H9 (cell line): Measurements from ENCODE around the gene TOGARAM1. TPM values are rescaled to one million over a fixed set of nuclear protein-coding genes. Genes with fewer than 3 reads are reported as not detected.

Experiments
- DNase-seq: peaks from one replicate; pipeline ENCODE4 v3.0.0-alpha.2; 2017
- H2AFZ ChIP-seq: one replicate; pipeline ENCODE4 v1.6.1; 2013; ENCODE audit warnings: mild to moderate bottlenecking, low read length, control low read depth, moderate library complexity
- H2AK5ac ChIP-seq: 2 replicates; pipeline ENCODE4 v1.6.1; 2013; ENCODE audit warnings: low read length, control low read depth, mixed read lengths; ENCODE audit not compliant: insufficient read length
- H2BK120ac ChIP-seq: one replicate; pipeline ENCODE4 v1.6.1; 2013; ENCODE audit warnings: low read depth, mild to moderate bottlenecking, low read length, control low read depth, inconsistent platforms; ENCODE audit not compliant: poor library complexity, severe bottlenecking
- H2BK12ac ChIP-seq: 2 replicates; pipeline ENCODE4 v1.6.1; 2013; ENCODE audit warnings: low read length, control low read depth, mixed read lengths, low read depth; ENCODE audit not compliant: insufficient read length
- H2BK15ac ChIP-seq: 2 replicates; pipeline ENCODE4 v1.6.1; 2013; ENCODE audit warnings: low read depth, low read length, control low read depth
- H2BK20ac ChIP-seq: one replicate; pipeline ENCODE4 v1.6.1; 2013; ENCODE audit warnings: low read depth, mild to moderate bottlenecking, low read length, control low read depth, inconsistent platforms; ENCODE audit not compliant: poor library complexity, severe bottlenecking
- H2BK5ac ChIP-seq: 2 replicates; pipeline ENCODE4 v1.6.1; 2013; ENCODE audit warnings: low read length, control low read depth, mixed read lengths; ENCODE audit not compliant: insufficient read length
- H3K14ac ChIP-seq: 2 replicates; pipeline ENCODE4 v1.6.1; 2013; ENCODE audit warnings: low read length, control low read depth; ENCODE audit not compliant: insufficient read depth
- H3K18ac ChIP-seq: 2 replicates; pipeline ENCODE4 v1.6.1; 2013; ENCODE audit warnings: low read depth, mild to moderate bottlenecking, mixed read lengths, low read length, control low read depth; ENCODE audit not compliant: insufficient read length
- H3K23ac ChIP-seq: 2 replicates; pipeline ENCODE4 v1.6.1; 2013; ENCODE audit warnings: low read length, control low read depth, mixed read lengths, low read depth; ENCODE audit not compliant: insufficient read length
- H3K23me2 ChIP-seq: 2 replicates; pipeline ENCODE4 v1.6.1; 2013; ENCODE audit warnings: low read depth, mild to moderate bottlenecking, mixed read lengths, low read length, control low read depth; ENCODE audit not compliant: insufficient read length, poor library complexity, severe bottlenecking
- H3K27ac ChIP-seq: 2 replicates; pipeline ENCODE4 v1.5.1; 2013; ENCODE audit warnings: low read length, control low read depth, mixed read lengths, low read depth; ENCODE audit not compliant: insufficient read length
- H3K27me3 ChIP-seq: 2 replicates; pipeline ENCODE4 v1.6.1; 2013; ENCODE audit warnings: low read length, control low read depth, inconsistent platforms; ENCODE audit not compliant: insufficient read depth
- H3K4ac ChIP-seq: 2 replicates; pipeline ENCODE4 v1.6.1; 2013; ENCODE audit warnings: low read depth, mild to moderate bottlenecking, control low read depth, inconsistent platforms, low read length, moderate library complexity
- H3K4me1 ChIP-seq: 2 replicates; pipeline ENCODE4 v1.6.1; 2013; ENCODE audit warnings: low read length, control low read depth, inconsistent platforms; ENCODE audit not compliant: insufficient read depth
- H3K4me2 ChIP-seq: 2 replicates; pipeline ENCODE4 v1.6.1; 2013; ENCODE audit warnings: low read length, control low read depth, mixed read lengths; ENCODE audit not compliant: insufficient read length, insufficient read depth
- H3K56ac ChIP-seq: 2 replicates; pipeline ENCODE4 v1.6.1; 2013; ENCODE audit warnings: low read depth, mild to moderate bottlenecking, mixed read lengths, low read length, control low read depth; ENCODE audit not compliant: insufficient read length
- H3K79me1 ChIP-seq: 2 replicates; pipeline ENCODE4 v1.6.1; 2013; ENCODE audit warnings: low read depth, mild to moderate bottlenecking, moderate library complexity, low read length, control low read depth, inconsistent platforms; ENCODE audit not compliant: insufficient read depth, poor library complexity, severe bottlenecking
- H3K79me2 ChIP-seq: 2 replicates; pipeline ENCODE4 v1.6.1; 2013; ENCODE audit warnings: low read length, control low read depth, inconsistent platforms; ENCODE audit not compliant: insufficient read depth
- H3K9ac ChIP-seq: 2 replicates; pipeline ENCODE4 v1.6.1; 2013; ENCODE audit warnings: low read length, control low read depth, mixed read lengths; ENCODE audit not compliant: insufficient read length; ENCODE audit errors: extremely low read depth
- H3K9me3 ChIP-seq: one replicate; pipeline ENCODE4 v1.6.1; 2013; ENCODE audit warnings: low read depth, low read length, inconsistent platforms; ENCODE audit not compliant: control insufficient read depth
- H3T11ph ChIP-seq: one replicate; pipeline ENCODE4 v1.6.1; 2013; ENCODE audit warnings: mild to moderate bottlenecking, low read length, control low read depth, inconsistent platforms
- H4K20me1 ChIP-seq: one replicate; pipeline ENCODE4 v1.6.1; 2013; ENCODE audit not compliant: control insufficient read depth, insufficient read length, insufficient read depth
- H4K5ac ChIP-seq: 2 replicates; pipeline ENCODE4 v1.6.1; 2013; ENCODE audit warnings: low read depth, mild to moderate bottlenecking, mixed read lengths, low read length, control low read depth; ENCODE audit not compliant: insufficient read length
- H4K8ac ChIP-seq: replicated peaks from 2 replicates; pipeline ENCODE4 v1.6.1; 2013; ENCODE audit warnings: low read length, control low read depth, mixed read lengths, low read depth; ENCODE audit not compliant: insufficient read length
- H4K91ac ChIP-seq: 2 replicates; pipeline ENCODE4 v1.6.1; 2013; ENCODE audit warnings: low read depth, mild to moderate bottlenecking, moderate library complexity, mixed read lengths, low read length, control low read depth; ENCODE audit not compliant: insufficient read length
- H3K27ac Mint-ChIP-seq, 3 experiments: 2 replicates in 2 of 3; 3 replicates in 1 of 3; pipeline ENCODE4 v1.8.0; 2020 to 2021; ENCODE audit warnings: mixed read lengths in 3 of 3, mild to moderate bottlenecking in 1 of 3, moderate library complexity in 1 of 3
- H3K27me3 Mint-ChIP-seq: 2 replicates; pipeline ENCODE4 v1.8.0; 2021; ENCODE audit warnings: low read depth, mild to moderate bottlenecking, moderate library complexity, mixed read lengths
- H3K36me3 Mint-ChIP-seq, 3 experiments: 2 replicates in 2 of 3; 3 replicates in 1 of 3; pipeline ENCODE4 v1.8.0; 2020 to 2021; ENCODE audit warnings: low read depth in 3 of 3, mixed read lengths in 3 of 3; ENCODE audit not compliant: insufficient read depth in 1 of 3
- H3K4me1 Mint-ChIP-seq, 2 experiments: 2 replicates each; pipeline ENCODE4 v1.8.0; 2020; ENCODE audit warnings: mixed read lengths in 2 of 2
- H3K4me3 Mint-ChIP-seq, 2 experiments: 2 replicates in 1 of 2; 3 replicates in 1 of 2; pipeline ENCODE4 v1.8.0; 2020 to 2021; ENCODE audit warnings: mild to moderate bottlenecking in 2 of 2, mixed read lengths in 2 of 2, moderate library complexity in 1 of 2
- H3K9me3 Mint-ChIP-seq, 2 experiments: 2 replicates in 1 of 2; 3 replicates in 1 of 2; pipeline ENCODE4 v1.8.0; 2020; ENCODE audit warnings: mild to moderate bottlenecking in 2 of 2, mixed read lengths in 2 of 2, moderate library complexity in 1 of 2
- WGBS: extraction: QIAGEN DNeasy Blood & Tissue Kit; methylation state at CpG from one replicate; pipeline ENCODE4 v1.1.7; 2013; ENCODE audit warnings: missing lambda C conversion rate, low lambda C conversion rate, mixed read lengths; ENCODE audit not compliant: insufficient read length; ENCODE audit errors: extremely low coverage; 5-methylcytosine and 5-hydroxymethylcytosine counted together
- total RNA-seq: library from RNA; stranded (reverse); gene quantifications from 2 replicates; pipeline ENCODE4 v1.2.1, GENCODE V29; 2021
- TF ChIP-seq, protein P1 (sequence below): fragments of 200-600 bp; sonication (generic); conservative IDR thresholded peaks from 3 replicates; pipeline ENCODE4 v1.8.0; 2021; ENCODE audit warnings: antibody characterized with exemption, mild to moderate bottlenecking

The TOGARAM1 gene
- total RNA-seq, 1 experiment from 2014 or later = 11.4 TPM

DNA sequence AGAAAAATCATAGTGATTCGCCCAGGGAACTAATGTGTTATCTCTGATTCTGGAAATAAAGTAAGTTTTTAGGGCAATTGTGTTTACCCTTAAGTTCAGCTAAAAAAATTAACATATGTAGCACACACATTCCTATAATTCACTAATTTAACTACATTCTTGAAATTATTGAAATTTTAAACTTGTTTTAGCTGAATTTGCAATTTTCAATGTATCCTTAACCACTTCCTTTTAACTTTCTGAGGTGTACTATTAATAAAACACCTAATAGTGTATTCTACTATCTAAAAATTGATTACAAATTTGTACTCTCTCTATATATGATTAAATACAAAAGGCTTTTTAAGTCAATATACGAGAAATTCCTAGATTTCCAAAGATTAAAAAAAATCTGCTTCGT, 2.5 kb upstream of the TOGARAM1 start:
- Histone ChIP-seq H3K9ac (no peak overlapping the region), H3K79me1 (no peaks in the 10 kb centered on the region), H2AFZ (no peak overlapping the region), H3K27ac (no peak overlapping the region), H3K18ac (no peak overlapping the region), H2BK5ac (no peak overlapping the region), H4K20me1 (no peaks in the 10 kb centered on the region), H4K8ac (no peak overlapping the region), H3K4ac (no peak overlapping the region), H3K23me2 (peaks cover 24% of the 10 kb centered on the region), H3K14ac (no peak overlapping the region), H3K27me3 (no peaks in the 10 kb centered on the region), H2BK12ac (no peak overlapping the region), H3K4me1 (peaks cover 10% of the 10 kb centered on the region), H3K56ac (no peak overlapping the region), H2BK20ac (no peak overlapping the region), H4K5ac (no peak overlapping the region), H3K9me3 (no peaks in the 10 kb centered on the region), H3K23ac (no peak overlapping the region), H2BK120ac (no peak overlapping the region), H3K4me2 (no peak overlapping the region), H2BK15ac (no peak overlapping the region), H3K79me2 (peaks cover 13% of the 10 kb centered on the region; the same call in 1 of the 2 replicates), H3T11ph (no peak overlapping the region), H4K91ac (no peak overlapping the region), H2AK5ac (no peak overlapping the region)
- Mint-ChIP-seq H3K4me3 (no peak overlapping the region; a peak in 1 of 5 replicates), H3K36me3 (0 out of 7 replicates have a peak, but pooled peaks cover 0 to 3% (median 0%) of the 10 kb centered on the region in 3 experiments), H3K27ac (no peak overlapping the region), H3K4me1 (peaks cover 27 to 28% of the 10 kb centered on the region in 2 experiments), H3K9me3 (no peaks in the 10 kb centered on the region), H3K27me3 (no peaks in the 10 kb centered on the region)
- DNase-seq = no peak
- TF ChIP-seq, protein P1, sequence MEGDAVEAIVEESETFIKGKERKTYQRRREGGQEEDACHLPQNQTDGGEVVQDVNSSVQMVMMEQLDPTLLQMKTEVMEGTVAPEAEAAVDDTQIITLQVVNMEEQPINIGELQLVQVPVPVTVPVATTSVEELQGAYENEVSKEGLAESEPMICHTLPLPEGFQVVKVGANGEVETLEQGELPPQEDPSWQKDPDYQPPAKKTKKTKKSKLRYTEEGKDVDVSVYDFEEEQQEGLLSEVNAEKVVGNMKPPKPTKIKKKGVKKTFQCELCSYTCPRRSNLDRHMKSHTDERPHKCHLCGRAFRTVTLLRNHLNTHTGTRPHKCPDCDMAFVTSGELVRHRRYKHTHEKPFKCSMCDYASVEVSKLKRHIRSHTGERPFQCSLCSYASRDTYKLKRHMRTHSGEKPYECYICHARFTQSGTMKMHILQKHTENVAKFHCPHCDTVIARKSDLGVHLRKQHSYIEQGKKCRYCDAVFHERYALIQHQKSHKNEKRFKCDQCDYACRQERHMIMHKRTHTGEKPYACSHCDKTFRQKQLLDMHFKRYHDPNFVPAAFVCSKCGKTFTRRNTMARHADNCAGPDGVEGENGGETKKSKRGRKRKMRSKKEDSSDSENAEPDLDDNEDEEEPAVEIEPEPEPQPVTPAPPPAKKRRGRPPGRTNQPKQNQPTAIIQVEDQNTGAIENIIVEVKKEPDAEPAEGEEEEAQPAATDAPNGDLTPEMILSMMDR = no peak
- WGBS = no CpG with 5 or more reads among the region's 3 CpGs
